Stimulated activated CD8-positive, alpha-beta memory T cell treated with anti-CD3 and anti-CD28 coated beads, Interleukin-4, amount 100 ng/mL, for 4 hours (primary cell): ENCODE results near the gene ARMC2.
"Not testable (repeated sequence)": the region's sequence is repeated elsewhere in the genome, so short reads cannot be mapped to it uniquely, and the experiment has no call there.

Experiments used
- DNase-seq, 2 donors: peaks; one replicate each; pipeline ENCODE4 v3.0.0-alpha.2; 2020; ENCODE audit warnings: low read depth in 2 of 2, low spot score in 1 of 2

ARMC2 gene

GRCh38 chr6:108916026-108916686, 67.9 kb downstream of the ARMC2 start:
- DNase-seq = no peak

GRCh38 chr6:108920751-108921150, 72.5 kb downstream of the ARMC2 start:
- no peak for DNase-seq

- DNase-seq = no peak
Observed at GRCh38 chr6:108921547-108922361, 73.5 kb downstream of the ARMC2 start.

DNA sequence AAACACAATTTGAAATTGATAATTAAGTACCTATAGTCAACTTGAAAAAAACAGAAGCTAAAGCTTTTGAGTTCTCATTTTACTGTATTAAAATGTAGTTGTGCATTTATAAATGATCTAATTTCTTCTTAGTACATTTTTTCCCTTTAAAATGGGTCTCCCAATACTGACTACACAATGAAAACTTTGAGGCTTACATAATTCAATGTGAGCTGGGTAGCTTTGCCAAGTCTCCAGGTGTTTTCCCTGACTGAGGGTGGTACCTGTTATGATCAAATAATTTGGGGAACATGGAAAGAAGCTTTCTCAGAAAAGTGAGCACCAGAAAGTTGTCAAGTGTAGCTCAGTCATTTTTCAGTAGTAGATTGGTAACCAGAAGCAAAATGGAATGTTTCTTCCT, 74.3 kb downstream of the ARMC2 start:
- no peak for DNase-seq

DNA sequence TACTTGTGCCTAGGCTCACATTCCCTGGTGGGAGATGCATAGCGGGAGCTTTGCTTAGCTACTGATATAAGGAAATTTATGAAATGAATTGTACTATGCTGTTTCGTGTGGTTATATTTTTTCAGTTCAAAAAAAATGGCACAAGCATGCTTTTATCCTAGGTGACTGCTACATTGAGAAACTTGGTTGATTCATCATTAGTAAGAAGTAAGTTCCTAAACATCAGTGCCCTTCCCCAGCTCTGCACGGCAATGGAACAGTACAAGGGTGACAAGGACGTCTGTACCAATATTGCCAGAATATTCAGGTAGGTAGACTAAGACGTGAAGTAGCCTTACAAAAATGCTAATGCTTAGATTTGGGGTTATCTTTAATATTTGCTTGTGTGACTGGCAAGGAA, 79.7 kb downstream of the ARMC2 start:
- no peak for DNase-seq

DNA sequence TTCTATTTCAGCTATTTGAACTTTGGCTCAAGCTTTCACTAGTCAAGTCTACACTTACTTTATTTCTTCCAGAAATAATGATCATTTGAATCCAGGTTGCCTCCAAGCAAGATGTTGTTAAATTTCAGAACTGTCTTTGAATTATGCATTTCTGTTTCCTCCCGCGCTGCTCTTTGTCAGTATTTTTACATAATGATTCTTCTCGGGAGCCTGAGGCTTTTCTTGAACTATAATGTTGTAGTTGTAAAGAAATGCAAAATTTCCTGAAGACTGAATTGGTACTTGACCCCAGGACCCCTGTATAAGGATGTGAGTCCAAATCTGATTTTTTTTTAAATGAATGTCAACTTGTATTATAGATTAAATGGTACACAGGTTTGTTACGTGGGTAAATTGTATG, 80.4 kb downstream of the ARMC2 start:
- DNase-seq = no peak

- not testable (repeated sequence) for DNase-seq
Observed at GRCh38 chr6:108931090-108931489, 82.9 kb downstream of the ARMC2 start.

GRCh38 chr6:108937170-108937569, 88.9 kb downstream of the ARMC2 start:
- DNase-seq = no peak

GRCh38 chr6:108940741-108941140, 92.5 kb downstream of the ARMC2 start:
- DNase-seq = no peak

DNA sequence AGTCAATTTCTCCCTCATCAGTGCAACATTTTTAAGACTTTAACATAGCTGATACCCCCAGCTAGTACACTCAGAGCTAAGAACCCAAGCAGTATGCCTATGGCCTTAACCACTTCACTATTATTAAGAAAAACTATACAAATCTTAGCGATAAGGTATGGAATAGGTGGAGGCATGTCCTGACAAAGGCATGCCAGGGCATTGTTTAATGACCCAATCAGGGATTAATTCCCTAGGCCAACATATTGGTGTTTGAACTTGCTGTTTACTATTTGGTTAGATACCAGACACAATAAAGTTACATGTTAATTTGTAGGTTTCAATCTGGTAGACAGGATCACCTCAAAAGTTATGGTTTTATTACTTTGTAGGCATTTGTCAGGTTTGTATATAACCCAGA, 93.1 kb downstream of the ARMC2 start:
- no peak for DNase-seq

GRCh38 chr6:108941859-108942258, 93.6 kb downstream of the ARMC2 start:
- no peak for DNase-seq

DNA sequence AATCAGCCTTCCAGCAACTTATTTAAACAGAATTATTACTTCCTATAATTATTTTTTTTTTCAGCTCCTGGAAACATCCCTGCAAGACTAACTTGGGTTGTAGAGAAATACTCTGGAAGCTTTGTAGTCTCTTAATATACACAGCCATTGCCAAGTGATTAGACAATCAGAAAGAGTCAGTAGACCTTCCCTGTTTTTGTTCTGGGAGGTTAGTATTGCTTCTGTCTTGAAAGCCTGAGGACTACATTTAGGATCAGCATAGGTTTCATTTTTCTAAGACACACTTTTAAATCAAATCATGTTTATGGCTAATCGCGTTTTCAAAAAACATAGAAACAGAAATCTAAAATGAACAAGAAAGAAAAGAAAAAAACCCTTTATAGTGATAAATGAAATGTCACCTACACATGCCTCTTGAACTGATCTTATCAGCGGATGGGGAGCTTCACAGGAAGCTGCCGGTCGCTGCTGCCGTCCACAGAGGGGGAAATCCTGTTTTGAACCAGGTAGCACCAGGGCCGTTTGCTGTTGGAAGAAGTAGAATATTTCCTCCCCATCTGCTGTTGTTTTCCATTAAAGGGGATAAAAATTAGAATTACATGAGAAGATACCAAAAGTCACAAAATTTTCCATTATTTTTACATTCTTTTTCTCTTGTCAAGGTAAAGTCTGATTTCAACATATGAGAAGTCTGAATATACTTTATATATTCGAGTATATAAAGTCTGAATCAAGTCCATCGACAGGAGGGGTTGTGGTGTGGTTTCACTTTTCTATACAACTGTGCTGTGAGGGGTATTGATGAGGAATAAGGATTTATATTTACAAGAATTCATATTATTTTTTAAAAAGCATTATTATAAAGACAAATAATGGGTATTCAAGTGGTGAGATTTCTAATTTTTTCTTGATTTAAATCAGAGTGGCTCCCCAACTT, 94.6 kb downstream of the ARMC2 start:
- DNase-seq = peak; percentile 23 to 29

- no peak for DNase-seq
Observed at GRCh38 chr6:108944071-108944470, 95.8 kb downstream of the ARMC2 start.

DNA sequence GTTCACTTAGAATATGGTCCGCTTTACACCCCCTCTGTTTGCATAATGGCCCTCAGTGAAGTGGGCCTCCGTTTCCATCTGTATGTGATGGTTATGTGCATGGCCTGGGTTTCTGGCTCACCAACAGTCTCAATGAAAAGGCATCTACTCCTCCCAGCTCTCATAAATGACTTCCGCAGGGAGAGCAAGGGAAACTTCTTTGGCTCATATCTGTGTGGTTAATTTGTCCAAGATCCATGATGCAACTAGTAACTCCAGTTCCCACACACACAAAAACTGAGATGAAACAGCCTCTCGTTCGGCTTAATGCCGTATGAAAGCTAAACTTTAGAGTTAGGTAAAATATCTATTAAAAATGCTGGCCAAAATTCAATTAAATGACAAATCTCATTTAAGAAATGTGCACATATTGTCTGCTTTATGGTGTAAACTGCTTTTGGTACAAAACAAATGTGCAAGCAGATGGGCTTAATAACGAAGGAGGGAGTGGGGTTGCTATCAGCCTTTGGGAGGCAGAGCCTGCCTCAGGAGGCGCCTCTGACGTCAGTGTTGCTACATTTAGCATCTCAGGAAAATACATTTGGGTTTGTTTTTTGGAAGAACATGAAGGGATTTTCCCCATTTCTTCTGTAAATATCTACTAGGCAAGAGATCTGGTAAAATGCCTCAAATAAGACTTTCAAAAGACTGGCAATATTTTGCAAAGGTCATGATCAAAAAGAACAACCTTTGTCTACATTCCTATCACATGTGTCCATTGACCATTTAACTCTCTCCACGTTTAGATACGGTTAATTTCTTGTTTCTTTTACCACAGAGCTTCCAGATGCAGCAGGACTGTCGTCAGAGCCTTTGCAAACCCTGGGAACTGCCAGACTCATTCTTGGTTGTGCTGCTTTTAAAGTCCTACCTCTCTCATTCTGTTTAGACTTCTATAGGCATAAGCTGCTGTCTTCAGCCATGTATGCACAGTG, 96.8 kb downstream of the ARMC2 start:
- no peak for DNase-seq

DNA sequence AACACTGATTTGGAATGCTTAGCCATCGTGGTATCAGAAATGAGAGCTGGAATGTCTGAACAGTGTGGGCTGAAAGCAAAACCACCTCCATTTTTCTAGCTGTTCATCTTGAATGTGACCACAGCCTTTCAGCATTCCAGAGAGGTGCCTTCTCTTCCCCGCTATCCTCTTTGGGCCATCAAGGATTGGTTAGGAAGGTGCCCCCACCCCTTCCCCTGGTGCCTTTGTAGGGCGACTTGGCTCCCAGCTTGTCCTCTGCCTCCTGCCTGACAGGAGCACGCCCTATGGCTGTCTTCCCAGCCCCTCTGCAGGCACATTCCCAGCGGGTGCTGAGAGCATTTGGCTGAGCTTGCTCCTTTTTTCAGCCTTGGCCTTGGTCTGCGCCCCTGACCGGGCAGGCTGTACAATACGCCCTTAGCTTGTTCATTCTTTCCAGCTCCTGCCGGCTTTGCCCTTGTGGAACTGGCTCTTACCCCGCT, 97.5 kb downstream of the ARMC2 start:
- no peak for DNase-seq

DNA sequence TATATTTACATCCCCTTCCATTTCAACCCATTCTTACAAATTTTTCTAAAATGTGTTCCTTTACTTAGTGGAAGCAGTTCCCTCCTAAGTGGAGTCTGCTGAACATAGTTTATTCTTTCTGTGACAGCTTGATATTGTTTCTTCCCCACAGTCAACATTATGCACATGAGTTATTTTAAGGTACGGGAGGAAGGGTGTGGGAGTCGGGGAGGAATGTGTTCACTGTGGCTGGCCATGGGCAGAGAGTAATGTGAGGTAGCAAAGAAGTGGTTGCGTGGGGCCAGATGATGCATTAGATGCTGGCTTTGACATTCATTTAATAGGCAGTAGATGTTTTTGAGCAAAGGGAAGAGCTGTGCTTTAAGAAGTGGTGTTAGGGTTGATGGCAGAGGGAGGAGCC, 98.5 kb downstream of the ARMC2 start:
- no peak for DNase-seq

- DNase-seq = no peak
Observed at GRCh38 chr6:108947114-108947854, 99.1 kb downstream of the ARMC2 start.

GRCh38 chr6:108948181-108948661, 100.0 kb downstream of the ARMC2 start:
- DNase-seq = no peak

GRCh38 chr6:108951351-108951953, 103.2 kb downstream of the ARMC2 start:
- no peak for DNase-seq
